Motor neuron (in vitro differentiated cells): ENCODE data around the gene PKDREJ. TPM values are rescaled to one million over a fixed set of nuclear protein-coding genes. Genes with fewer than 3 reads are reported as not detected.

Experiments
- ATAC-seq, 8 experiments: fragments of 200-7000 bp; cut with Tn5 transposase; replicated peaks in 6 of 8; 2 replicates each; pipeline ENCODE4 v1.8.0; 2021; ENCODE audit warnings: mild to moderate bottlenecking in 8 of 8, moderate library complexity in 8 of 8
- H3K27ac ChIP-seq, 2 donors: fragments of 250-450 bp; sonication (Bioruptor Pico); 2 replicates each; pipeline ENCODE4 v1.9.0; 2021; ENCODE audit warnings: antibody characterized with exemption in 2 of 2, mild to moderate bottlenecking in 2 of 2, moderate library complexity in 1 of 2
- H3K4me1 ChIP-seq, 2 donors: fragments of 250-450 bp; sonication (Bioruptor Pico); replicated peaks in 1 of 2; 2 replicates each; pipeline ENCODE4 v1.6.1; 2021; ENCODE audit warnings: antibody characterized with exemption in 2 of 2, mild to moderate bottlenecking in 2 of 2, moderate library complexity in 1 of 2
- H3K4me3 ChIP-seq, 5 donors: fragments of 250-450 bp; sonication (Bioruptor Pico); 2 replicates each; pipeline ENCODE4 v1.9.0; 2021; ENCODE audit warnings: antibody characterized with exemption in 5 of 5, mild to moderate bottlenecking in 5 of 5, moderate library complexity in 4 of 5
- WGBS, 10 experiments: fragments of 450-650 bp; shearing (Covaris generic); methylation state at CpG; one replicate each; pipeline ENCODE4 v1.0.0; 2022; 5-methylcytosine and 5-hydroxymethylcytosine counted together
- in situ Hi-C, 9 experiments: fragments of 400-800 bp; cut with MboI; loops; one replicate each; pipeline ENCODE4 v1.15.0; 2021; ENCODE audit warnings: low sequenced_read_pairs in 9 of 9, low pct_unique_long_range_greater_than_20kb in 2 of 9; ENCODE audit not compliant: unreplicated experiment in 9 of 9
- total RNA-seq, 8 experiments: library from RNA; unstranded; fragments of 300-600 nt; gene quantifications; 2 replicates each; pipeline versions ENCODE4 v1.2.3 to v1.2.4, GENCODE V29; 2022

The PKDREJ gene
- total RNA-seq, 8 experiments from 2014 or later: 0.20 to 0.92 (median 0.63) TPM

- Histone ChIP-seq H3K27ac (no peak overlapping the region), H3K4me3 (no peak overlapping the region), H3K4me1 (no peaks in the 10 kb centered on the region)
- in situ Hi-C loops: no loop called here
- no peak for ATAC-seq
- WGBS, 10 experiments: 75 to 100% (median 90%) methylated on average over 3 to 20 of the region's 29 CpGs; no CpG with 5 or more reads in 5 of the 10 experiments
Measured at GRCh38 chr22:46214149-46214548, 49.0 kb downstream of the PKDREJ start.

- H3K4me1 ChIP-seq: no peaks in the 10 kb centered on the region
- in situ Hi-C loops: no loop called here
- WGBS, 10 experiments: 76 to 96% (median 87%) methylated on average over 2 to 4 of the region's 4 CpGs; no CpG with 5 or more reads in 1 of the 10 experiments
- no peak overlapping the region for H3K27ac ChIP-seq
- no peak for ATAC-seq
- no peak overlapping the region for H3K4me3 ChIP-seq
Measured at GRCh38 chr22:46213052-46213451, 50.1 kb downstream of the PKDREJ start.

GRCh38 chr22:46212195-46212594 is 50.9 kb downstream of the PKDREJ start:
- Histone ChIP-seq H3K4me3 (no peak overlapping the region), H3K27ac (no peak overlapping the region), H3K4me1 (no peaks in the 10 kb centered on the region)
- in situ Hi-C loops: no loop called here
- no peak for ATAC-seq
- WGBS, 10 experiments: 40 to 100% (median 67%) methylated on average over 1 to 4 of the region's 4 CpGs; no CpG with 5 or more reads in 1 of the 10 experiments

GRCh38 chr22:46209262-46209661 is 53.9 kb downstream of the PKDREJ start:
- Histone ChIP-seq H3K4me1 (no peaks in the 10 kb centered on the region), H3K4me3 (no peak overlapping the region), H3K27ac (no peak overlapping the region)
- in situ Hi-C loops: no loop called here
- ATAC-seq: no peak
- WGBS, 10 experiments: 88 to 100% (median 100%) methylated on average over 1 of the region's 1 CpG; no CpG with 5 or more reads in 2 of the 10 experiments

Other genes starting within 250 kb of the PKDREJ start
- gene PPARA, start 112.8 kb downstream of the PKDREJ start, total RNA-seq: 10 to 100 TPM in 1 of 8 experiments, 1 to 10 TPM in 6, under 1 TPM in 1; 0.38 to 15.1 (median 4.5) TPM
- 10 to 100 TPM in 3 of 8 experiments, 1 to 10 TPM in 5; 5.1 to 10.4 (median 9.6) TPM for gene CDPF1, start 13.1 kb downstream of the PKDREJ start, total RNA-seq
- 10 to 100 TPM in 5 of 8 experiments, 1 to 10 TPM in 3; 6.2 to 25.2 (median 13.8) TPM for gene TTC38, start 4.7 kb upstream of the PKDREJ start, total RNA-seq
- 10 to 100 TPM in 3 of 8 experiments, 1 to 10 TPM in 2, under 1 TPM in 3; 0.20 to 24.9 (median 1.8) TPM for gene GTSE1, start 33.5 kb upstream of the PKDREJ start, total RNA-seq
- gene TRMU, start 72.4 kb upstream of the PKDREJ start, total RNA-seq: 10 to 100 TPM; 25.0 to 66.9 (median 39.3) TPM